ENCODE results near the gene PLCH1.

PLCH1 gene

DNA sequence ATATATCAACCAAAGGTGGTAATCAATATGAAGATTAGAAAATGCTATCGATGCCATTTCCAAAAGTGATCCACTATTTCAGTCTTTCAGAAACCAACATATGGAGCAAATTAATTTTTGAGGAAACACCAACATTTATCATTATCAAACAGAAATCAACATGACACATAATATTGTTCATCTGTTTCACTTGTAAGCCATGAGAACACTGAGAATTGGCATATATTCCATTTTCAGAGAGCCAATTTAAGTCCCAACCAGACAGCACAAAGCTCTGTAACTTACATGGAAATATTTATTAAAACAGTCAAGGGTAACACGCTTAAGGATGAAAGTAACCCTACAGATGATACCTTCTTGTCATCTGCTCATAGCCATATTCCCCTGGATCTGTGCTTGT, 413.8 kb downstream of the PLCH1 start:
- FAIRE-seq (no peak), DNase-seq (ENCODE audit: insufficient read length, low spot score) (no peak)
- TF ChIP-seq POLR2A (IDR thresholded peaks at IDR 0.05; ENCODE audit: low read depth, low read length), result no peak

DNA sequence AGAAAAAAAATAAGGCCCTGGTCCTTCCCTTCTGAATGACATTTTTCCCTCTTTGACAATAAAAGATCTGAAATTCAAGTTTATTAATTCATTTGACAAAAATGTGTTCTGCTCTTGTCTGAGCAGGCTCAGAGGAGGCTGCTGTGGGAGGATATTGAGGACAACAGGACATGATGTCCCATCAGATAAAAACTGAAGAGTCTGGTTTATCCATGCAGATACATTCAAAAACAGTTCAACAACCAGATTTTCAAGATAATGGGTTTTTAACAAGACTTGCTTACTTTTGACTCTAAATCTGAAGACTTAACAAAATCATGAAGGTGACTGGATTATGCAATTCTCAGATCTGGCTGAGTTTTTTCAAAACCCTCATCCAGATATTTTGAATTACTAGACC, 414.5 kb downstream of the PLCH1 start:
- FAIRE-seq (no peak), DNase-seq (ENCODE audit: insufficient read length, low spot score) (no peak)
- TF ChIP-seq POLR2A (IDR thresholded peaks at IDR 0.05; ENCODE audit: low read depth, low read length), result no peak

DNA sequence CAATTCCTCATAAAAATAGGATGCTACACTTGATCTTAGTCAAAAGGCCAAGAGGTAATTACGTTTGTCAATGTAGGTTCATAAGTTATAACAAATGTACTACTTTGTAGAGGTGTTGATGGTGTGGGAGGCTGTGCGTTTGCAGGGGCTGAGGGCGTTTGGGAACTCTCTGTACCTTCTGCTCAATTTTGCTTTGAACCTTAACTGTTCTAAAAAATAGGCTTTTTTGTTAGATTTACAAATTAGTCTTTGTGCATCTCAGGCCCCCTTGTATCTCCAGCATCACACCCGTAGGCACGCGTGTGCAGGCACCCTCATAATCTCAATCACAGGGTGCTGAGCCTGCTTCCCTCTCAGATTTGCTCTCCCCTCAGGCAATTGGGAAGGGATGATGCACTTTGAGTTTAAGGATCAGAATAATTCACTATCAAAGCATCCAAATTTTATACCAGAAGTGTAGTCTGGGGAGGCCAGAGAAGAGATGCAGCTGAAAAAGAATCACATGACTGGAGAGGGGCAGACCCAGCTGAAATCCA, 415.3 kb downstream of the PLCH1 start:
- TF ChIP-seq POLR2A (IDR thresholded peaks at IDR 0.05; ENCODE audit: low read depth, low read length), result no peak
- DNase-seq (ENCODE audit: insufficient read length, low spot score) (no peak), FAIRE-seq (no peak)

DNA sequence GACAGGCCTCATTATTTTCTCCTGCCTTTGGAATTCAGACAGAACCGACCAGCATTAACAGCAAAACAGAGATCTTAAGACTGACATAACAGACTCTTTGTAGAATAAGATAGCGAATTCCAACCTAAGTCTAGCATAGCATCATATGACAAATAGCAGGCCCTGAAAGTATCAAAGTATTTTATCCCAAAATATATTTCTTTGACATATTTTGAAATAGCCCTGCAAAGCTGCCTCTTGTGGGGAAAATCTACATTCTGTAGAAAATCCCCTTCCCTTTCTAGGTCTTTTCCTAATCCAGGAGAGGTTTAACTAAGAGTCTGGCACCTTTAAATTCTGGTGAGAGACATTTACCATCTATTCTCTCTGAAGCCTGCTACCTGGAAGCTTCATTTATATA, 417.0 kb downstream of the PLCH1 start:
- TF ChIP-seq POLR2A (IDR thresholded peaks at IDR 0.05; ENCODE audit: low read depth, low read length), result no peak
- FAIRE-seq, result no peak
- DNase-seq (ENCODE audit: insufficient read length, low spot score), result no peak

DNA sequence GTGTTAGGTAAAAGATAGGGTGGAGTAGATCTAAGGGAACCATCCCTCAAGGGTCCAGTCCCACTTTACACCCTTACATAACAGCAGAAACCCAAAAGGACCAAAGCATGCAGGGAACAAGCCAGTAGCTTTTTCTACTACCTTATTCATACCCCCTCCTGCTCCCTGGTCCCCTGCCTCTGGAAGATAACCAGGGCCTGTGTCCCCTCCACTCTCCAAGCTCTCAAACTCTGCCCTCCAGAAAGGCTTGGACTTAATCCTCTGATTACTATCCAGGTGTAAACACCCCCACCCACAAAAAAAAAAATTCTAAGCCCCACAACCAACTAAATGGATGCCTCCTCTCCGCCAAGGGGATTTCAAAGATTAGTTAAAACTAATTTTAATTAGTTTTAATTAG, 417.4 kb downstream of the PLCH1 start:
- FAIRE-seq, result no peak
- no peak for DNase-seq (ENCODE audit: insufficient read length, low spot score)
- TF ChIP-seq POLR2A (IDR thresholded peaks at IDR 0.05; ENCODE audit: low read depth, low read length), result no peak

DNA sequence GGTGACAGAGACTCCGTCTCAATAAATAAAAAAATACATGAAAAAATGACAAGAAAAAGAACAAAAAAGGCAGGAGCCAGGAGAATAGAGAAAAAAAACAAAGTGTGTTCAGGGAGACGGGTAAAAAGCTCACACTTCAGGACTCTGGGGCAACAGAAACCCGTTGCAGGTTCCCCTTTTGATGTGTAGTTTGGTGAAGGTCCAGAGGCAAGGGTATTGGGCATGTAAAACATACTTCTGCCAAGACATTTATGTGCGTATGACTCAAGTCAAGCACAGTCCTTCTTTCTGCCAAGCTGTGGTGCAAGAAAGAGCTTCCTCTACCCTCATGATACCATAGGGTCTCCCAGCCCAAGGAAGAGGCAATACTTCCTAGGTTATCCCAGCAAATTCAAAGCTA, 418.0 kb downstream of the PLCH1 start:
- FAIRE-seq, result no peak
- no peak for DNase-seq (ENCODE audit: insufficient read length, low spot score)
- no peak for TF ChIP-seq POLR2A (IDR thresholded peaks at IDR 0.05; ENCODE audit: low read depth, low read length)

DNA sequence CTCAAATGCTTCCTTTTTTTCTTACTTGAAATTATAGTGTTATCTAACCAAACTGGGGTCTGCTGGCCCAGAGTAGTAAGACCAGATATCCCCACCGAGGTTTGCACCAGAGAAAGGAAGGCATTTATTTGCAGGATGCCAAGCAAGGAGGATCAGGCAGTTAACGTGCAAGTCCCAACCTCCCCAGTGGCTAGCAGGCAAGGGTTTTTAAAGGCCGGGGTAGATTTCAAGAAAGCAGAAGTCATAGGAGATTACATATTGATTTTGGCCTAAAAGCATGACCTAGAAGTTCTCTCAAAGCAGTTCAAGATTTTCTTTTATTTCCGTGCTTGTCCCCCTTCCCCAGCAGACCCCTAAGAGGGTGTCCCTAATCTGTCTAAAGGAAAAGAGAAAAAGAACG, 418.6 kb downstream of the PLCH1 start:
- no peak for TF ChIP-seq POLR2A (IDR thresholded peaks at IDR 0.05; ENCODE audit: low read depth, low read length)
- FAIRE-seq (no peak), DNase-seq (ENCODE audit: insufficient read length, low spot score) (no peak)

Measured in H54 (cell line).